Transverse colon (tissue), 4 donors: Measurements from ENCODE around the gene KCNH1. TPM values are rescaled to one million over a fixed set of nuclear protein-coding genes. Genes with fewer than 3 reads are reported as not detected.

Experiments used
- DNase-seq: peaks from one replicate; pipeline ENCODE4 v3.0.0-alpha.2; 2019
- H3K27ac ChIP-seq, 4 donors: fragments of 200-600 bp; sonication (generic); 2 replicates each; pipeline ENCODE4 v1.5.1; 2016 to 2018; ENCODE audit warnings: inconsistent platforms in 4 of 4
- H3K27me3 ChIP-seq: fragments of 200-600 bp; sonication (generic); 2 replicates; pipeline ENCODE4 v1.5.1; 2017; ENCODE audit warnings: inconsistent platforms
- H3K36me3 ChIP-seq, 4 donors: fragments of 200-600 bp; sonication (generic); 2 replicates each; pipeline ENCODE4 v1.5.1; 2017 to 2019; ENCODE audit warnings: inconsistent platforms in 4 of 4
- H3K4me1 ChIP-seq, 4 donors: fragments of 200-600 bp; sonication (generic); 2 replicates each; pipeline ENCODE4 v1.5.1; 2017 to 2020; ENCODE audit warnings: inconsistent platforms in 4 of 4
- H3K4me3 ChIP-seq, 4 donors: fragments of 200-600 bp; sonication (generic); 1 replicate in 1 of 4; 2 replicates in 3 of 4; pipeline versions ENCODE4 v1.5.1 to v1.6.1; 2017 to 2019; ENCODE audit warnings: inconsistent platforms in 4 of 4
- H3K9me3 ChIP-seq, 2 donors: fragments of 200-600 bp; sonication (generic); 2 replicates each; pipeline ENCODE4 v1.5.1; 2017 to 2019; ENCODE audit warnings: inconsistent platforms in 2 of 2
- EP300 ChIP-seq: sonication (generic); formaldehyde crosslinking; IDR thresholded peaks from one replicate; pipeline ENCODE4 v1.6.1; 2017; ENCODE audit warnings: antibody characterized with exemption, low read depth
- POLR2A ChIP-seq: fragments of 450-650 bp; IDR thresholded peaks from one replicate; pipeline ENCODE4 v1.6.1; 2016; ENCODE audit warnings: antibody characterized with exemption, mild to moderate bottlenecking, moderate library complexity
- POLR2AphosphoS5 ChIP-seq, 3 donors: sonication (generic); formaldehyde crosslinking; IDR thresholded peaks; one replicate each; pipeline ENCODE4 v1.6.1; 2016; ENCODE audit warnings: antibody characterized with exemption in 3 of 3
- WGBS, 2 donors: methylation state at CpG; one replicate each; pipeline ENCODE4 v1.1.5; 2018; ENCODE audit warnings: low coverage in 1 of 2; 5-methylcytosine and 5-hydroxymethylcytosine counted together
- in situ Hi-C, 4 donors: fragments of 200-750 bp; cut with MboI; loops; one replicate each; pipeline versions ENCODE4 v1.15.0 to v1.15.1; 2017; ENCODE audit warnings: low sequenced_read_pairs in 3 of 4, low pct_ligation_motif_present in 1 of 4, low pct_unique_long_range_greater_than_20kb in 1 of 4
- intact Hi-C: fragments of 100-400 bp; cut with DNase I; formaldehyde crosslinking; loops from one replicate; pipeline ENCODE4 v1.15.1; 2023; ENCODE audit warnings: low total_unique reads
- total RNA-seq, 4 donors: library from RNA; depleted of rRNA; stranded (reverse); fragments of >200 nt; gene quantifications; one replicate each; pipeline ENCODE4 v1.1.0, GENCODE V29; 2016
- TF ChIP-seq, protein P1 (sequence below), 5 experiments: fragments of 200-600 bp in 3 of 5; fragments of 450-650 bp in 2 of 5; sonication (generic) in 3 of 5; IDR thresholded peaks; 1 replicate in 2 of 5; 2 replicates in 3 of 5; pipeline ENCODE4 v1.5.1; 2016 to 2017; ENCODE audit warnings: antibody characterized with exemption in 5 of 5, inconsistent platforms in 3 of 5, mild to moderate bottlenecking in 2 of 5, moderate library complexity in 1 of 5

Gene KCNH1
- total RNA-seq, 4 donors from 2014 or later: 0.55 to 9.4 (median 2.2) TPM

DNA sequence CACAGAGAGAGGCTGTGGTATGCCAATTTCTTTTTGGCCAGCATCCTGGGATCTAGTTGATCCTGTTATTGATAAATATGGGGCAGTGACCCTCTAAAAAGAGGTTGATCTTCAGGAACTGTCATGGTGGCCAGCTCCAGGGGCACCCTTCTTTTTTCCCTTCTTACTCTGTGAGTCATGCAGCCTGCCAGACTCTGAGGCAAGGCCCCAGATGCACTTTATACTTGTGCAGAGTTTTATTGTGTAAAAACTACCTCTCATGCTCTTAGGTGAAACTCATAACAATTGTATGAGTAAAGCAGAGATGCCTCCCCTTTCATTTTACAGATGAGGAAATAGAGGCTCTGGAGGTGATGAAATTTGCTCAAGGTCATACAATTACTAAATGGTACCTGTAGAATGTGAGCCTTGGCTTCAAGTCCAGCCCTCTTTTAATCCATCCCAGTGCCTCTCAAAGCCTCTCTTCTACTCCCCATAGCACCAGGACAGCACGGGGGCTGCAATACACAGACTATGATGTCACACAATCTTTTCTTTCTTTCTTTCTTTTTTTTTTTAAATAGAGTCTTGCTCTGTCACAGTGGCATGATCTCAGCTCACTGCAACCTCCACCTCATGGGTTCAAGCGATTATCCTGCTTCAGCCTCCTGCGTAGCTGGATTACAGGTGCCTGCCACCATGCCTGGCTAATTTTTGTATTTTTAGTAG lies 387.8 kb downstream of the KCNH1 start:
- Histone ChIP-seq H3K27ac (no peak overlapping the region), H3K4me1 (no peaks in the 10 kb centered on the region), H3K9me3 (no peaks in the 10 kb centered on the region), H3K4me3 (no peak overlapping the region), H3K36me3 (no peaks in the 10 kb centered on the region), H3K27me3 (no peaks in the 10 kb centered on the region)
- TF ChIP-seq POLR2AphosphoS5 (IDR thresholded peaks at IDR 0.05): no peak
- TF ChIP-seq, protein P1, sequence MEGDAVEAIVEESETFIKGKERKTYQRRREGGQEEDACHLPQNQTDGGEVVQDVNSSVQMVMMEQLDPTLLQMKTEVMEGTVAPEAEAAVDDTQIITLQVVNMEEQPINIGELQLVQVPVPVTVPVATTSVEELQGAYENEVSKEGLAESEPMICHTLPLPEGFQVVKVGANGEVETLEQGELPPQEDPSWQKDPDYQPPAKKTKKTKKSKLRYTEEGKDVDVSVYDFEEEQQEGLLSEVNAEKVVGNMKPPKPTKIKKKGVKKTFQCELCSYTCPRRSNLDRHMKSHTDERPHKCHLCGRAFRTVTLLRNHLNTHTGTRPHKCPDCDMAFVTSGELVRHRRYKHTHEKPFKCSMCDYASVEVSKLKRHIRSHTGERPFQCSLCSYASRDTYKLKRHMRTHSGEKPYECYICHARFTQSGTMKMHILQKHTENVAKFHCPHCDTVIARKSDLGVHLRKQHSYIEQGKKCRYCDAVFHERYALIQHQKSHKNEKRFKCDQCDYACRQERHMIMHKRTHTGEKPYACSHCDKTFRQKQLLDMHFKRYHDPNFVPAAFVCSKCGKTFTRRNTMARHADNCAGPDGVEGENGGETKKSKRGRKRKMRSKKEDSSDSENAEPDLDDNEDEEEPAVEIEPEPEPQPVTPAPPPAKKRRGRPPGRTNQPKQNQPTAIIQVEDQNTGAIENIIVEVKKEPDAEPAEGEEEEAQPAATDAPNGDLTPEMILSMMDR (IDR thresholded peaks at IDR 0.05): no peak
- in situ Hi-C loops (no loop called here), intact Hi-C loops (no loop called here)
- no peak for DNase-seq
- 0 to 81% methylated on average over 1 to 3 of the region's 3 CpGs for WGBS, 2 donors

DNA sequence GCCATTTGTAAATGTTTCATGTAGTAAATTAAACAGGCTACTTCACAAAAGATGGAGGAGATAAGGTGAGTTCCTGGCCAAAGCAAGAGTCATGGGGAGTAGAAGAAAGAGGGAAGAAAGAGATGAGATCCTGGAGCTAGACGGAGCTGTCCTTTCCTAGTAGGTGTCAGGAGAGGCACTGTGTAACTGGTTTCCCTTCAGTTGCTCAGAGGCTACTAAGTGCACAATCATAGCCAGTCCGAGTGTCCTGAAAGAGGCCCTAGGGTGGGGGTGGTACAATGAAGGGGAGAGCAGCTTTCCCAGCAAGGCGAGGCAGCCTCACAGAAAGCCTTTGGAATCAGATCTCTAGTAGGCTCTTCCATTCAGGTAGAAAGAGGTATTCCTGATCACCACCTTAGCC lies 390.9 kb downstream of the KCNH1 start:
- H3K4me1 ChIP-seq: no peaks in the 10 kb centered on the region
- no peaks in the 10 kb centered on the region for H3K27me3 ChIP-seq
- intact Hi-C loops (no loop called here), in situ Hi-C loops (no loop called here)
- TF ChIP-seq EP300: no peak
- TF ChIP-seq, protein P1 (IDR thresholded peaks at IDR 0.05): no peak
- no peak for TF ChIP-seq POLR2AphosphoS5 (IDR thresholded peaks at IDR 0.05)
- no peak for TF ChIP-seq POLR2A
- H3K27ac ChIP-seq: no peak overlapping the region
- H3K4me3 ChIP-seq: no peak overlapping the region
- no peak for DNase-seq
- 75% methylated on average over 3 of the region's 3 CpGs; no CpG with 5 or more reads in 1 of the 2 donors for WGBS, 2 donors
- no peaks in the 10 kb centered on the region for H3K36me3 ChIP-seq
- no peaks in the 10 kb centered on the region for H3K9me3 ChIP-seq

DNA sequence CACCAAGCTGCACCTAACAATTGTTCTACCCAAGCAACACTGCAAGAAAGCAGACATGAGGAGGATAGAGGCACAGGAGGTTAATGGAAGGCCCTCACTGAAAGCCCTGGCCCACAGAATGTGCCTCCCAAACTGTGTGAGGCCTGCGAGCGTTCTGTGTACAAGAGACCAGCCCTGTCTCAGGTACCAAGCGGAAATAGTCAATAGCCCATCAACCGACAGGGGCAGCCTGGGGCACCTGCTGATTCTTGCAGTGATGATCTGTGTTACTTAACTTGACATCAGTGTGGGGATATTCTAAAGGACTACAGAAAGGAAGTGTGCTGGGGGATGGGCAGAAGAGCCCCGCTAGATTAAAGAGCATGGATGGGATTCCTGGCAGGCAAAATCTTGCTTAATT lies 392.4 kb downstream of the KCNH1 start:
- intact Hi-C loops (no loop called here), in situ Hi-C loops (no loop called here)
- 86 to 100% methylated on average over 1 to 5 of the region's 5 CpGs for WGBS, 2 donors
- no peak overlapping the region for H3K27ac ChIP-seq
- H3K9me3 ChIP-seq: no peaks in the 10 kb centered on the region
- no peak for DNase-seq
- no peaks in the 10 kb centered on the region for H3K4me1 ChIP-seq
- no peak overlapping the region for H3K4me3 ChIP-seq
- H3K27me3 ChIP-seq: no peaks in the 10 kb centered on the region
- TF ChIP-seq POLR2AphosphoS5 (IDR thresholded peaks at IDR 0.05): no peak
- no peak for TF ChIP-seq EP300
- TF ChIP-seq, protein P1 (IDR thresholded peaks at IDR 0.05): no peak
- no peak for TF ChIP-seq POLR2A
- no peaks in the 10 kb centered on the region for H3K36me3 ChIP-seq

DNA sequence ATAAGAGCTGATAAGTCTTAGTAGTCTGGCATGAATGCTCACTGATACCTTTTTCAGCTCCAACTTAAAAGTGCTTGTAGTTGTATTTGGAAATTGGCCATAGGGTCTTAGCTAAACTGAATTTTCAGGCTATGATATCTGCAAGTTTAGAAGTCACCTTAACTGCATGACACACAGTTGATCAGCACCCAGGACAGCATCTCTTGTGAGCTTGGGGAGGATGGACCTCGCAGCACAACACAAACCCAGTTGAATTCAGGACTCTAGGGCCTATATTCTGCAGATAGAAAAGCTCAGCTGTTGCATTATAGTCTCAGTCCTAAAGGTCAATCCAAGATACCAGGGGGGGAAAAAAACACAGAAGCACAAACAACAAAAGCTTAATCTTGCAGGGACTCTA lies 394.3 kb downstream of the KCNH1 start:
- intact Hi-C loops: no loop called here
- no peaks in the 10 kb centered on the region for H3K27me3 ChIP-seq
- no peaks in the 10 kb centered on the region for H3K36me3 ChIP-seq
- 56% methylated on average over 1 of the region's 1 CpG; no CpG with 5 or more reads in 1 of the 2 donors for WGBS, 2 donors
- H3K27ac ChIP-seq: no peak overlapping the region
- H3K4me3 ChIP-seq: no peak overlapping the region
- DNase-seq: no peak
- TF ChIP-seq EP300: no peak
- no peak for TF ChIP-seq POLR2A
- no peak for TF ChIP-seq POLR2AphosphoS5 (IDR thresholded peaks at IDR 0.05)
- TF ChIP-seq, protein P1 (IDR thresholded peaks at IDR 0.05): no peak
- no peaks in the 10 kb centered on the region for H3K4me1 ChIP-seq
- in situ Hi-C loops: no loop called here
- H3K9me3 ChIP-seq: no peaks in the 10 kb centered on the region
